Lower lobe of right lung (tissue), 2 donors: ENCODE data around the gene RITA1. TPM values are rescaled to one million over a fixed set of nuclear protein-coding genes. Genes with fewer than 3 reads are reported as not detected.
"Not testable (repeated sequence)": the region's sequence is repeated elsewhere in the genome, so short reads cannot be mapped to it uniquely, and the experiment has no call there.

Experiments used
- ATAC-seq, 2 donors: fragments of 200-7000 bp; cut with Tn5 transposase; one replicate each; pipeline ENCODE4 v1.9.1; 2020 to 2022; ENCODE audit warnings: mild to moderate bottlenecking in 2 of 2, moderate library complexity in 2 of 2
- DNase-seq: peaks from one replicate; pipeline ENCODE4 v3.0.0-alpha.2; 2020
- H3K27ac ChIP-seq: fragments of 200-600 bp; one replicate; pipeline ENCODE4 v1.8.0; 2022
- H3K27me3 ChIP-seq: fragments of 200-600 bp; one replicate; pipeline ENCODE4 v1.8.0; 2022; ENCODE audit warnings: low read depth
- H3K36me3 ChIP-seq: fragments of 200-600 bp; one replicate; pipeline ENCODE4 v1.8.0; 2022; ENCODE audit warnings: mild to moderate bottlenecking
- H3K4me1 ChIP-seq: fragments of 200-600 bp; one replicate; pipeline ENCODE4 v1.8.0; 2022
- H3K4me3 ChIP-seq: fragments of 200-600 bp; one replicate; pipeline ENCODE4 v1.8.0; 2022; ENCODE audit warnings: mild to moderate bottlenecking
- H3K9me3 ChIP-seq: fragments of 200-600 bp; one replicate; pipeline ENCODE4 v1.8.0; 2022
- CTCF ChIP-seq: fragments of 200-600 bp; IDR thresholded peaks from one replicate; pipeline ENCODE4 v1.8.0; 2022; ENCODE audit warnings: antibody characterized with exemption, mild to moderate bottlenecking
- intact Hi-C: fragments of 100-400 bp; cut with DNase I; formaldehyde crosslinking; loops from one replicate; pipeline ENCODE4 v1.11.0; 2022
- total RNA-seq: library from RNA; stranded (reverse); fragmentation: NEBNext Ultra II Directional; extraction: Animal tissue kit (Norgen Biotek cat#: 25700); gene quantifications from one replicate; pipeline ENCODE4 v1.2.1, GENCODE V29; 2021
- donor health status: DM: no; HTN: yes; CAD: no; lungs with severe emphysema.

Gene RITA1
- total RNA-seq, 1 donor from 2014 or later = 14.2 TPM

GRCh38 chr12:113202300-113203075 is 17.0 kb downstream of the RITA1 start:
- H3K36me3 ChIP-seq = no peaks in the 10 kb centered on the region
- H3K9me3 ChIP-seq = no peaks in the 10 kb centered on the region
- no peak for ATAC-seq
- intact Hi-C loops = loop anchor here (10.0 kb wide), 1 partner anchor 152 kb away; the partner anchor contains the start of gene PLBD2
- no peaks in the 10 kb centered on the region for H3K27me3 ChIP-seq
- DNase-seq = peak; percentile 23
- no peak overlapping the region for H3K4me3 ChIP-seq
- H3K27ac ChIP-seq = no peak overlapping the region
- TF ChIP-seq CTCF = no peak
- peaks cover 8% of the 10 kb centered on the region for H3K4me1 ChIP-seq

- DNase-seq (peak; percentile 23), ATAC-seq (no peak)
- no peak overlapping the region for H3K27ac ChIP-seq
- no peaks in the 10 kb centered on the region for H3K27me3 ChIP-seq
- H3K36me3 ChIP-seq = no peaks in the 10 kb centered on the region
- intact Hi-C loops = loop anchor here (10.0 kb wide), 1 partner anchor 151 kb away; the partner anchor contains the start of gene PLBD2
- no peak overlapping the region for H3K4me3 ChIP-seq
- TF ChIP-seq CTCF = no peak
- peaks cover 24% of the 10 kb centered on the region for H3K4me1 ChIP-seq
- no peaks in the 10 kb centered on the region for H3K9me3 ChIP-seq
Observed at GRCh38 chr12:113203852-113204760, 18.6 kb downstream of the RITA1 start.

- H3K9me3 ChIP-seq = no peaks in the 10 kb centered on the region
- no peak overlapping the region for H3K27ac ChIP-seq
- no peak for ATAC-seq
- no peak for TF ChIP-seq CTCF
- H3K36me3 ChIP-seq = no peaks in the 10 kb centered on the region
- H3K4me1 ChIP-seq = peaks cover 31% of the 10 kb centered on the region
- no peak overlapping the region for H3K4me3 ChIP-seq
- intact Hi-C loops = loop anchor here (10.0 kb wide), 1 partner anchor 150 kb away; the partner anchor contains the start of gene PLBD2
- no peak for DNase-seq
- no peaks in the 10 kb centered on the region for H3K27me3 ChIP-seq
Observed at GRCh38 chr12:113204804-113205203, 19.3 kb downstream of the RITA1 start.

- intact Hi-C loops = loop anchor here (10.0 kb wide), 1 partner anchor 148 kb away; the partner anchor contains the start of gene PLBD2
- H3K4me1 ChIP-seq = peaks cover 37% of the 10 kb centered on the region
- not testable (repeated sequence) for ATAC-seq
Observed at GRCh38 chr12:113206802-113207201, 21.3 kb downstream of the RITA1 start.

GRCh38 chr12:113207613-113208040 is 22.1 kb downstream of the RITA1 start:
- no peak overlapping the region for H3K27ac ChIP-seq
- H3K36me3 ChIP-seq = no peaks in the 10 kb centered on the region
- DNase-seq (no peak), ATAC-seq (no peak)
- no peak for TF ChIP-seq CTCF
- H3K4me3 ChIP-seq = no peak overlapping the region
- H3K4me1 ChIP-seq = peaks cover 37% of the 10 kb centered on the region
- no peaks in the 10 kb centered on the region for H3K27me3 ChIP-seq
- intact Hi-C loops = loop anchor here (10.0 kb wide), 1 partner anchor 147 kb away; the partner anchor contains the start of gene PLBD2
- no peaks in the 10 kb centered on the region for H3K9me3 ChIP-seq

More at GRCh38 chr12:113206802-113207201, 21.3 kb downstream of the RITA1 start:
- H3K9me3 ChIP-seq, H3K27ac ChIP-seq, H3K36me3 ChIP-seq, H3K27me3 ChIP-seq, DNase-seq, H3K4me3 ChIP-seq: not testable (repeated sequence)
